Measurements from ENCODE around the gene COL4A1. TPM values are rescaled to one million over a fixed set of nuclear protein-coding genes. Genes with fewer than 3 reads are reported as not detected.

Gene COL4A1
- total RNA-seq, 2 experiments from 2014 or later = not detected

DNA sequence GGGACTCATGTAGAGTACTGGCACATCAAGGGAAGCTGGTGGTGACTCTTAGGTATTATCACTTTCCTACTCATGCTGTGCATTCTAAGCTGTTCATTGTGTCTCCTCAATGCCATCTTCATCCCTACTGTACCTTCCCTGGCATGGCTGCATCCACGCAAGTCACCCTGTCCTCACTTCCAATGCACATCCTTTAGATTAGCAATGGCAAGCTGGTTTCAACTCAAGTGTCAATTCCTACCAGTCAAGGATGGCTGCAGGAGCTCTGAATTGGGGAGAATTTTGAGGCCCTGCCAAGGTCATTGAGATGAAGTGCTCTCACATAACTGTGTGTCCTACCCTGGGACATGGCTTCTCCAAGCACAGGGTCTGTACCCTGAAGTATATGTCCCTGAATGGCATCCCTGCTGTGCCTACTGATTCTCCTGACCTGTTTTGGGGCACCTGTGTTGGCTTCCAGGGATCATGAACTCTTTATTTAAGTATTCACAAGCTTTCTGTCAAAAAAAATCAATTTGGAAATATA is 24.6 kb downstream of the COL4A1 start:
- Mint-ChIP-seq H3K9me3 (no peaks in the 10 kb centered on the region), H3K27ac (no peak overlapping the region), H3K27me3 (peaks cover 2% of the 10 kb centered on the region), H3K36me3 (no peaks in the 10 kb centered on the region), H3K4me3 (no peak overlapping the region), H3K4me1 (peaks cover 1% of the 10 kb centered on the region)
- POLR2A ChIA-PET = no interaction called here
- DNase-seq = no peak
- ATAC-seq (ENCODE audit: low read depth) = no peak

DNA sequence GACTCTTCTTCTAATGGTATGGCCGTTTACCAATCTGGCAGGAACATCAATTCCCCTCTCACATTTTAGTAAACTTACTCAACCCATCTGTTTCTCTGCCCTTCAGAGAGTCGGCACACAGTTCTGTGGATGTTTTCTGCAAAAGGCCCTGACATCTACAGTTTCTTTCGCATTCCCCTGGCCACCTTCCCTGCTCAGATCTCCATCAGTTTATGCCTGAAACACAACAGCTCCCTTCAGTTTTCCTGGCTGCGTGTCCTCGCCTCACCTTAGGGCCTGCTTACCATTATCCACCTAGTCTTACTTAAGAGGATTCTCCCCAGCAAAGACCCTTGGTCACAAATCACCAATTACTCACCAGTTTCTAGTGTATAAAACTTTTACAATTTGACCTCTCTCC is 25.2 kb downstream of the COL4A1 start:
- H3K27me3 Mint-ChIP-seq = peaks cover 2% of the 10 kb centered on the region
- no peaks in the 10 kb centered on the region for H3K9me3 Mint-ChIP-seq
- POLR2A ChIA-PET = no interaction called here
- H3K27ac Mint-ChIP-seq = no peak overlapping the region
- peaks cover 1% of the 10 kb centered on the region for H3K4me1 Mint-ChIP-seq
- DNase-seq (no peak), ATAC-seq (ENCODE audit: low read depth) (no peak)
- no peaks in the 10 kb centered on the region for H3K36me3 Mint-ChIP-seq
- no peak overlapping the region for H3K4me3 Mint-ChIP-seq

DNA sequence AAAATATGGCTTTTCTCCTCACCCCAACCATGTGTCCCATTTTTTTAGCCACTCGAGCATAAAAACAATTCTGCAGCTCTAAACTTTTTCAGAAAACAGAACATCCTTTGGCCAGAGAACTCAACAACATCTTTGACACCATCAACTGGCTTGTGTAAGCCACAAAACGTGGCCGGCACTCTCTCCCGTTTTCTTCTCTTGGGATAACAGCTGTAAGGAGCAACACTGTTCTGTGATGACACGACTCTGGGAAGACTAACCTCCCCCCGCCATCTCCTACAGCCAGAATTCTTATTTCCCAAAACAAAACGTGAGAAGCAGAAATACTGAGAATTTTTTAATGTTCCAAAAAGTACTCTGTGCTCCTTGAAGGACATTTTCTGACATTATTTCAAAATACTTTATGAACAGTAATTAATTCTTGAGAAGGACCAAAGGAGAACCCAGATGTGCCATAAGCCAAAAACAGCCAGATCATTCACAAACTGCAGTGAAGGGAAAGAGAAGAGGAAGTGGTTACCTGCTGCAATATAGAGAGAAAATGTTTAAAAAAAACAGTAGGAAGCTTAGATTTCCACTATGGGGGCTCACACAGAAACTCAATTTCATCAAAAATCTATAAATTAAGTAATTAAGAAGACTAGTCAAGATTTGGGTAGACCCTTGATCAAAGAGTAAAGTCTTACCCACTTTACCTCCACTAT is 25.8 kb downstream of the COL4A1 start:
- peaks cover 1% of the 10 kb centered on the region for H3K4me1 Mint-ChIP-seq
- no peak overlapping the region for H3K4me3 Mint-ChIP-seq
- H3K27ac Mint-ChIP-seq = no peak overlapping the region
- no peaks in the 10 kb centered on the region for H3K36me3 Mint-ChIP-seq
- DNase-seq = no peak
- no peak for ATAC-seq (ENCODE audit: low read depth)
- POLR2A ChIA-PET = no interaction called here
- H3K27me3 Mint-ChIP-seq = peaks cover 2% of the 10 kb centered on the region
- H3K9me3 Mint-ChIP-seq = no peaks in the 10 kb centered on the region

DNA sequence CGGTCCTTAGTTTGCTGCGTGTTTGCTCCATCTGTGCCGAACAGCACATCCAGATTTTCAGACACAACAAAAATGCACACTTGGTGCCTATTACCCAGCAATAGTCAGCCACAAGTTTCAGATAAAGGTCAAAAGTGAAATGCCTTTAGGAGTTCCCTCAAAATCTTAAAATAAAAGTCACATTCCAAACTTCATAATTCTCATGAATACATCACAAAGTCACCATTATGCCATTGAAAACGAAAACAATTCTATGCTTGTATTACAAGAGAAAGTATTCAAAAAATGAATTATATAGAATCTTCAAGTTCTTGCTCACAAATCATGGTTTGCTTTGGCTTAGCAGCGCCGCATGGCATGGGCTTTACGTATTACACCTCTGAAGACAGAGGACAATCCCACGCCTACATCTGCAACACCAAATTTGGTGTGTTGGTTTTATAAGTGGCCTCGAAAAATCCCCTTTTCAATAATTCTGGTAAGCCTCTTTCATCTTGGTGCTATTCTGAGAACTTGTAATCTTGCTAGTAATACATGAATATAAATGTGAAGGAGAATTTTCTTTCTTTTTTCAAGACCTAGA is 26.6 kb downstream of the COL4A1 start:
- H3K27me3 Mint-ChIP-seq = peaks cover 2% of the 10 kb centered on the region
- peaks cover 1% of the 10 kb centered on the region for H3K4me1 Mint-ChIP-seq
- H3K27ac Mint-ChIP-seq = no peak overlapping the region
- H3K4me3 Mint-ChIP-seq = no peak overlapping the region
- POLR2A ChIA-PET = no interaction called here
- no peak for DNase-seq
- no peak for ATAC-seq (ENCODE audit: low read depth)
- no peaks in the 10 kb centered on the region for H3K36me3 Mint-ChIP-seq
- no peaks in the 10 kb centered on the region for H3K9me3 Mint-ChIP-seq

DNA sequence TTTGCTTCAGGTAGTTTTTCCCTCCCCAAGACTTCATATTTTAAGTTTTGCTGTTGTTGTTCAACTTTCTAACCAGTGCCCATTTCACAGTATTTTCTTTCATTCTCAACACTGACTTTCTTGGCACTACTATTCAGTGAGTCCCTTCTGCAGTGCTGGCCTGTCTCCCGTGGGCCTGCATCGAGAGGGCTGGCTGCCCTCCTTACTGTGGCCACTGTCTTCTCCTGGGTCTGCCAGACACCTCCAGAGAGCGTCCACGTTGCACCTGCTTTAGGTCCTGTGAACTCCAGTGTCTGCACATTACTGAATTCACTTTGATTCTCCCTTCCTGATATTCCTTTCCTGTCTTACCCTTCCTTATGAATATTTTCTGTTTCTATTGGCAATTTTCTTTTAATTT is 27.3 kb downstream of the COL4A1 start:
- peaks cover 5% of the 10 kb centered on the region for H3K27me3 Mint-ChIP-seq
- POLR2A ChIA-PET = no interaction called here
- DNase-seq = no peak
- H3K4me3 Mint-ChIP-seq = no peak overlapping the region
- H3K9me3 Mint-ChIP-seq = no peaks in the 10 kb centered on the region
- H3K27ac Mint-ChIP-seq = no peak overlapping the region
- H3K36me3 Mint-ChIP-seq = no peaks in the 10 kb centered on the region
- peaks cover 1% of the 10 kb centered on the region for H3K4me1 Mint-ChIP-seq
- no peak for ATAC-seq (ENCODE audit: low read depth)

DNA sequence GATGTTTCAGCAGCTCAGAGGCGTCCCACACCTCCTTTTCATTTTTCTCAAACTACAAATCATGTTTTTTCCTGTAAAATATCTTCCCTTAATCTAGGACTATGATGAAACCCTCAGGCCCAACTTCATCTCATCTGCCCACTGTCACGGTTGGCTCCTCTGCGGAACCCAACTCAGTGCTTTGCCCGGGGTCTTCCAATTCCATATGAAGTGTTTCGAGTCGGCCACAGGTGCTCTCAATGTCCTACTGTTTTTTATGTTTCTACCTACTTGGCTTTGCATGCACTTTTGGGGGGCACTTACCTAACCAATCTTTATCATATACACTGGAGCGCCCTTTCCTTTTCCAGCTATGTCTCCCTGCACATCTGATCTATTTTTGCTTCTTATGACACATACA is 28.1 kb downstream of the COL4A1 start:
- no peaks in the 10 kb centered on the region for H3K9me3 Mint-ChIP-seq
- H3K27me3 Mint-ChIP-seq = peaks cover 8% of the 10 kb centered on the region
- DNase-seq (no peak), ATAC-seq (ENCODE audit: low read depth) (no peak)
- no peak overlapping the region for H3K27ac Mint-ChIP-seq
- peaks cover 1% of the 10 kb centered on the region for H3K4me1 Mint-ChIP-seq
- POLR2A ChIA-PET = no interaction called here
- no peak overlapping the region for H3K4me3 Mint-ChIP-seq
- no peaks in the 10 kb centered on the region for H3K36me3 Mint-ChIP-seq

DNA sequence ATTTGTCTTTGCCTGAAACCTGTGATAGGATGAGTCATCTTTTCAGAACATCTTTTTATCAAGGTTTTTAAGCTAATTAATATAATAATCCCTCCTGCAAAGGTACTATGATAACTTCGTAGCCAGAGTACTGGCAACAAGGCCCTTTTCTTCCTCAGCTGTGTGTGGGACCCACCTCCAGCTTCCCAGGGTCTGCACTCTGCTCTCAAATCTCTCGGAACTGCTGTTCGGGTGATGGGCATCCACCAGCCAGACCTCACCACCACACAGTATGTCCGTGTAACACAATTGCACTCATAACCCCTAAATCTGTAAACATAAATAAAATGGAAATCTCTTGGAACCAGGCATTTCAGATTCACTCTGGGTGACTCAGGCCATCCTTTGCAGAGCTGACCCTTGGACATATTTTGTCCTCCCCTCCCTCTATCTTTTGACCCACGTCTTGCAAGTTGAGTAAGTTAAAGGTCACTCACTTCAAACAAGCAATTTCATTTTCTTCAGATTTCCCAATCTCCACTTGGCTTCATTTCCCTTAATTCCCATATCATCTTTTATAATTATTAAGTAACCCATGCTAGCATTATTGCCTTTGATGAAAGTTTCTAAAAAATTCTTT is 29.5 kb downstream of the COL4A1 start:
- peaks cover 1% of the 10 kb centered on the region for H3K4me1 Mint-ChIP-seq
- H3K27ac Mint-ChIP-seq = no peak overlapping the region
- no peaks in the 10 kb centered on the region for H3K36me3 Mint-ChIP-seq
- no peaks in the 10 kb centered on the region for H3K9me3 Mint-ChIP-seq
- peaks cover 8% of the 10 kb centered on the region for H3K27me3 Mint-ChIP-seq
- POLR2A ChIA-PET = no interaction called here
- DNase-seq (no peak), ATAC-seq (ENCODE audit: low read depth) (no peak)
- H3K4me3 Mint-ChIP-seq = no peak overlapping the region

DNA sequence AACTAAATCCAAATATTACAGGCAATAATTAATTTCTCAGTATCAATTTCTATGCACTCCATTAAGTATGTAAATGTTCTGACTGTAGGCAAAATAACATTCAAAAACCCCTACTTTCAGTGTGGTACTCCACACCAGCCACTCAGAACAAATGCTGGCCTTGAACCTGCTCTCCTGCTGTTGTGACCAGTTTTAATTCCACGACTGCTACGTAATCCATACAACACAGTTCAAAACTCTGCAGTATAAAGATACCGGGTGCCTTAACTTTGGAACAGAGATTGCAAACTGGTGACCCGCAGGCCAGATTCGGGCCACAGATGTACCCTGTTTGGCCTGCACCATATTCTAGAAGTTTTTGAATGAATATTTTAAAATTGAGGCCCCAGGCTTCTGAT is 30.4 kb downstream of the COL4A1 start:
- peaks cover 1% of the 10 kb centered on the region for H3K4me1 Mint-ChIP-seq
- H3K4me3 Mint-ChIP-seq = no peak overlapping the region
- peaks cover 8% of the 10 kb centered on the region for H3K27me3 Mint-ChIP-seq
- no peaks in the 10 kb centered on the region for H3K36me3 Mint-ChIP-seq
- no peak overlapping the region for H3K27ac Mint-ChIP-seq
- DNase-seq (no peak), ATAC-seq (ENCODE audit: low read depth) (no peak)
- H3K9me3 Mint-ChIP-seq = no peaks in the 10 kb centered on the region
- POLR2A ChIA-PET = no interaction called here

DNA sequence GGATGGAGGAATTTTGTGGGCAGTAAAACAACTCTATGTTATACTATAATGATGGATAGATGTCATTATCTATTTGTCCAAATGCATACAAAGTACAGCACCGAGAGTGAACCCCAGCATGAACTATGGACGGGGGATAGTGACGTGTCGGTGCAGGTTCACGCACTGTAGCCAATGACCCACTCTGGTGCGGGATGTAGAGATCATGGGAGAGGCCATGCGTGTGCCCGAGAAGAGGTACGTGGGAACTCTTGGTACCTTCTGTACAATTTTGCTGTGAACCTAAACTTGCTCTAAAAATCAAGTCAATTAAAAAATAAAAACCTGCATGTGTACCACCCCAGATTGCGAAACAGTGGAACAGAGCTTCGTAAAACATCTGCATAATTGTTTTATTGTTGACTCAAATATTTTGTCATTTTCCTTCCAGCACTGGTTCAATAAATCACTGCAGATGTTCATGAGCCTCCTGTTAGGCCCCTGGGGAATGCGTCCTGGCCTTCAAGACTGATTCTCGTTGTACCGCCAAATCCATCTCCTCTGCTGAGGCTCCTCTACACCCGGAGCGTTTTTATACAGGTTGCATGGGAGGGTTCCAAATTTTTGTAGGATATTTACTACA is 30.9 kb downstream of the COL4A1 start:
- H3K27ac Mint-ChIP-seq = no peak overlapping the region
- H3K4me3 Mint-ChIP-seq = no peak overlapping the region
- no peaks in the 10 kb centered on the region for H3K4me1 Mint-ChIP-seq
- no peak for DNase-seq
- no peak for ATAC-seq (ENCODE audit: low read depth)
- no peaks in the 10 kb centered on the region for H3K9me3 Mint-ChIP-seq
- peaks cover 8% of the 10 kb centered on the region for H3K27me3 Mint-ChIP-seq
- POLR2A ChIA-PET = no interaction called here
- H3K36me3 Mint-ChIP-seq = no peaks in the 10 kb centered on the region

DNA sequence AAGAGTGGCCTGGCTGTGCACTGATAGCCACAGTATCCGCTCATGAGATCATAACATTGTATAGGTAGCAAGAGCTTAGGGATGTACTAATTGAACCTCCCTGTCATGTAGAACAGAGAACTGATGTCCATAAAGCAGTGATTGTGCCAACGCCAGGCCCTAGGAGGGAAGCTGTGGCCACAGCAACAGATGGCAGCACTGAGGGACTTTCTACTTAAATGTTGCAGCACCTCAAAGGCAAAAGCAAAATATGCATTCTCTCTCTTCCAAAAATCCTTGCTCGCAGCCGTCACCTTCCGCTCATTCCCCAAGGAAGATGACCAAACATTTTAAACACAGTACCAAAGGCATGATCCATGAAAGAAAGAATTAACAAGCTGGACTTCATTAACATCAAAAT is 32.3 kb downstream of the COL4A1 start:
- no peak overlapping the region for H3K27ac Mint-ChIP-seq
- DNase-seq (no peak), ATAC-seq (ENCODE audit: low read depth) (no peak)
- H3K36me3 Mint-ChIP-seq = no peaks in the 10 kb centered on the region
- no peak overlapping the region for H3K4me3 Mint-ChIP-seq
- H3K4me1 Mint-ChIP-seq = no peaks in the 10 kb centered on the region
- H3K27me3 Mint-ChIP-seq = peaks cover 8% of the 10 kb centered on the region
- POLR2A ChIA-PET = no interaction called here
- H3K9me3 Mint-ChIP-seq = no peaks in the 10 kb centered on the region

DNA sequence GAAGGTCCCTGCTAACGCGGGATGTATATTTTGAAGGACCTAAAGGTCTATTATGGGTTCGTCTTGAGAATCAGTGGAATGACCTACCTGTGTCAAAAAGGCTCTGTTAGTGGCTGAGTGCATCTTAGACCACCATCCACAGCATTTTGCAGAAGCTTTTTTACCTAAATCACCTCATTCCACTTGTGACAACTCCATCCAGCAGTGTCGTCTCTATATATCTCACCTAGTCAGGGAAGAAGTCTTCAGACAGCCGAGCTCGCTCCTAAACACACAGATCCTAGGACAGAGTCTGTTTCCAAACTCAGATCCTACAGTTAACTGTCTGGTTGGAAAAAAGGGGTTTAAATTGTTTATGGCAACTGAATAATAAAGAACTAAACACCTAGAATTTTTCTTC is 33.7 kb downstream of the COL4A1 start:
- peaks cover 8% of the 10 kb centered on the region for H3K27me3 Mint-ChIP-seq
- H3K9me3 Mint-ChIP-seq = no peaks in the 10 kb centered on the region
- H3K27ac Mint-ChIP-seq = no peak overlapping the region
- no peaks in the 10 kb centered on the region for H3K36me3 Mint-ChIP-seq
- DNase-seq (no peak), ATAC-seq (ENCODE audit: low read depth) (no peak)
- H3K4me1 Mint-ChIP-seq = no peaks in the 10 kb centered on the region
- no peak overlapping the region for H3K4me3 Mint-ChIP-seq
- POLR2A ChIA-PET = no interaction called here

DNA sequence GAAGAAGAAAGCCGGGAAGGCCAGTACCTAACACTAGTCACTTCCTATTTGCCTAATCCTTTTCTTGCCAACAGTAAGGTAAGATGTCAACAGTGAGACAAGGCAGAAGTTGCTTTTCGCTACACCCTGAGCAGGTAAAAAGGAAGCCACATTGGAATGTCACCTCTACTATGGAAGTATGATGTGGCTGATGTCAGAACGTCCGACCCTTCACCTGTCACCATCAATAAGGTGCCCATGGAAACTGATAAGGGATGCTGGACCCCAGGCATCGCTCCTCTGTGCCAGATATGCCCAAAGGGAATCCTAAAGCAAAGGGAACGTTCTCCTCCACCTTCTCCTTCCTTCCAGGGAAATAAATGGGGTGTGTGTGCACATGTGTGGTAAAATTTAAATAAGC is 34.3 kb downstream of the COL4A1 start:
- no peaks in the 10 kb centered on the region for H3K4me1 Mint-ChIP-seq
- H3K27me3 Mint-ChIP-seq = peaks cover 8% of the 10 kb centered on the region
- no peak overlapping the region for H3K27ac Mint-ChIP-seq
- POLR2A ChIA-PET = no interaction called here
- H3K9me3 Mint-ChIP-seq = no peaks in the 10 kb centered on the region
- H3K36me3 Mint-ChIP-seq = no peaks in the 10 kb centered on the region
- ATAC-seq (ENCODE audit: low read depth) (no peak), DNase-seq (no peak)
- no peak overlapping the region for H3K4me3 Mint-ChIP-seq

DNA sequence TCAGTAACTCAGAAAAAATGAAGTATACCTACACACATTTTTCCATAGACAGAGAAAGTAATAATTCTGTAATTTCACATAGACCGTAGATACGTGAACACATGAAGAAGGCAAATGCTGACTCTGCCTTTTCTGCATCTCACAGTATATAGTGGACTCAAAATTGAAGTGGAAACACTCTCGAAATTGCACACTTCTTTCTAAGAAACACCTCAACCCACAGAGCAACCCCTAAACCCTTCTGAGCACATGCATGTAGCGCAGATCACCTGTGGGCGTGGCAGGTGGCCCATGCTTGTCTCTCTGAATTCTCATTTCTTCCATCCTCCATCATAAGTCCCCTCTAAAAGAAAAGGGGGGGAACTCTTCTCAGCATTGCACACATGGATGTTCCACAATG is 34.7 kb downstream of the COL4A1 start:
- no peaks in the 10 kb centered on the region for H3K9me3 Mint-ChIP-seq
- H3K4me3 Mint-ChIP-seq = no peak overlapping the region
- no peaks in the 10 kb centered on the region for H3K36me3 Mint-ChIP-seq
- no peaks in the 10 kb centered on the region for H3K4me1 Mint-ChIP-seq
- no peak for DNase-seq
- ATAC-seq (ENCODE audit: low read depth) = no peak
- POLR2A ChIA-PET = no interaction called here
- peaks cover 8% of the 10 kb centered on the region for H3K27me3 Mint-ChIP-seq
- H3K27ac Mint-ChIP-seq = no peak overlapping the region

DNA sequence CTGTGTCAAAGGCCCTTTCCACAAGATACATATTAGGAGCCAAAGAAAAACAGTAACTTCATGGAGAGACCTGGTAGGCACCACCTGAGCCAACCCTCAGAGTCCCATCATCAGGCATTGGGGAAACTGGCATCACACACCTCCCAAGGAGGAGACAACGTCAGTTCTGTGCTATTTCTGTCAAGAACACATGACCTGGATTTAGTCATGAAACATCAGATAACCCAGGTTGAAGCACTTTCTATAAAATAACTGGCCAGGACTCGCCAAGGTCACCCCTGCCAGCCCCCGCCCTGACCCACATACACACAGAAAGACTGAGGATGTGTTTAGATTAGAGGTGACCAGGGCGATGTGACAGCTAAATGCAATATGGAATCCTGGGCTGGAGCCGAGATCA is 35.6 kb downstream of the COL4A1 start:
- DNase-seq = no peak
- ATAC-seq (ENCODE audit: low read depth) = no peak
- POLR2A ChIA-PET = no interaction called here
- H3K36me3 Mint-ChIP-seq = no peaks in the 10 kb centered on the region
- H3K27me3 Mint-ChIP-seq = peaks cover 12% of the 10 kb centered on the region
- no peak overlapping the region for H3K27ac Mint-ChIP-seq
- no peaks in the 10 kb centered on the region for H3K9me3 Mint-ChIP-seq
- no peak overlapping the region for H3K4me3 Mint-ChIP-seq
- H3K4me1 Mint-ChIP-seq = no peaks in the 10 kb centered on the region
